C4-2B (cell line): ENCODE results near the gene GPR157.

Experiments used
- ZFX ChIP-seq: fragments of 450-650 bp; IDR thresholded peaks from 2 replicates; pipeline ENCODE4 v1.6.1; 2017
- TF ChIP-seq, protein P1 (sequence below): fragments of 450-650 bp; conservative IDR thresholded peaks from 2 replicates; pipeline ENCODE4 v1.5.1; 2017; ENCODE audit warnings: mild to moderate bottlenecking

- TF ChIP-seq, protein P1, sequence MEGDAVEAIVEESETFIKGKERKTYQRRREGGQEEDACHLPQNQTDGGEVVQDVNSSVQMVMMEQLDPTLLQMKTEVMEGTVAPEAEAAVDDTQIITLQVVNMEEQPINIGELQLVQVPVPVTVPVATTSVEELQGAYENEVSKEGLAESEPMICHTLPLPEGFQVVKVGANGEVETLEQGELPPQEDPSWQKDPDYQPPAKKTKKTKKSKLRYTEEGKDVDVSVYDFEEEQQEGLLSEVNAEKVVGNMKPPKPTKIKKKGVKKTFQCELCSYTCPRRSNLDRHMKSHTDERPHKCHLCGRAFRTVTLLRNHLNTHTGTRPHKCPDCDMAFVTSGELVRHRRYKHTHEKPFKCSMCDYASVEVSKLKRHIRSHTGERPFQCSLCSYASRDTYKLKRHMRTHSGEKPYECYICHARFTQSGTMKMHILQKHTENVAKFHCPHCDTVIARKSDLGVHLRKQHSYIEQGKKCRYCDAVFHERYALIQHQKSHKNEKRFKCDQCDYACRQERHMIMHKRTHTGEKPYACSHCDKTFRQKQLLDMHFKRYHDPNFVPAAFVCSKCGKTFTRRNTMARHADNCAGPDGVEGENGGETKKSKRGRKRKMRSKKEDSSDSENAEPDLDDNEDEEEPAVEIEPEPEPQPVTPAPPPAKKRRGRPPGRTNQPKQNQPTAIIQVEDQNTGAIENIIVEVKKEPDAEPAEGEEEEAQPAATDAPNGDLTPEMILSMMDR = no peak
- TF ChIP-seq ZFX = no peak
These were observed 33.1 kb upstream of the GPR157 start for GRCh38 chr1:9161963-9162362.
